NCI-H1436 (cell line): ENCODE data around the gene DNAH2.

Source experiments
- DNase-seq: peaks from one replicate; lab custom pipeline; 2025; lab: John Stamatoyannopoulos, UW

DNAH2 gene

GRCh38 chr17:7838090-7839075 lies 120.8 kb downstream of the DNAH2 start:
- DNase-seq, result peak; percentile 57

- no peak for DNase-seq
These were observed 121.8 kb downstream of the DNAH2 start for GRCh38 chr17:7839190-7839875.

- peak; percentile 15 for DNase-seq
These were observed 122.3 kb downstream of the DNAH2 start for GRCh38 chr17:7839876-7840261.

GRCh38 chr17:7840441-7840840 lies 122.9 kb downstream of the DNAH2 start:
- no peak for DNase-seq

GRCh38 chr17:7840875-7841274 lies 123.3 kb downstream of the DNAH2 start:
- DNase-seq, result no peak

- peak; percentile 43 for DNase-seq
These were observed 123.9 kb downstream of the DNAH2 start for GRCh38 chr17:7841396-7841914.

- DNase-seq, result peak; percentile 93
These were observed 124.4 kb downstream of the DNAH2 start for GRCh38 chr17:7841915-7842379.

- DNase-seq, result peak; percentile 57
These were observed 125.1 kb downstream of the DNAH2 start for GRCh38 chr17:7842380-7843256.

GRCh38 chr17:7843257-7843535 lies 125.7 kb downstream of the DNAH2 start:
- no peak for DNase-seq

GRCh38 chr17:7843536-7844291 lies 126.2 kb downstream of the DNAH2 start:
- peak; percentile 67 for DNase-seq

GRCh38 chr17:7844292-7845154 lies 127.0 kb downstream of the DNAH2 start:
- DNase-seq, result peak; percentile 86

GRCh38 chr17:7845359-7846062 lies 128.0 kb downstream of the DNAH2 start:
- no peak for DNase-seq

GRCh38 chr17:7846063-7846735 lies 128.7 kb downstream of the DNAH2 start:
- DNase-seq, result no peak

- no peak for DNase-seq
These were observed 129.5 kb downstream of the DNAH2 start for GRCh38 chr17:7846765-7847661.

GRCh38 chr17:7848131-7848579 lies 130.6 kb downstream of the DNAH2 start:
- DNase-seq, result no peak

GRCh38 chr17:7848739-7849129 lies 131.2 kb downstream of the DNAH2 start:
- DNase-seq, result no peak

- DNase-seq, result no peak
These were observed 131.7 kb downstream of the DNAH2 start for GRCh38 chr17:7849130-7849750.
